ENCODE results near the gene CCDC88B.
A peak's percentile ranks its signal among the peaks of the same experiment; 100 is the strongest.

The CCDC88B gene

GRCh38 chr11:64342869-64343745, 3.1 kb downstream of the CCDC88B start:
- DNase-seq (ENCODE audit: low read depth in 2 of 3, low spot score in 1 of 3) = no peak

GRCh38 chr11:64343767-64344559, 4.0 kb downstream of the CCDC88B start:
- no peak for DNase-seq (ENCODE audit: low read depth in 2 of 3, low spot score in 1 of 3)

- DNase-seq (ENCODE audit: low read depth in 2 of 3, low spot score in 1 of 3) = no peak
Measured at GRCh38 chr11:64344787-64345186, 4.8 kb downstream of the CCDC88B start.

GRCh38 chr11:64347193-64347867, 7.3 kb downstream of the CCDC88B start:
- DNase-seq (ENCODE audit: low read depth in 2 of 3, low spot score in 1 of 3) = no peak

GRCh38 chr11:64348383-64349024, 8.5 kb downstream of the CCDC88B start:
- no peak for DNase-seq (ENCODE audit: low read depth in 2 of 3, low spot score in 1 of 3)

GRCh38 chr11:64349025-64349387, 9.0 kb downstream of the CCDC88B start:
- DNase-seq (ENCODE audit: low read depth in 2 of 3, low spot score in 1 of 3) = no peak

- no peak for DNase-seq (ENCODE audit: low read depth in 2 of 3, low spot score in 1 of 3)
Measured at GRCh38 chr11:64349404-64349803, 9.4 kb downstream of the CCDC88B start.

- no peak for DNase-seq (ENCODE audit: low read depth in 2 of 3, low spot score in 1 of 3)
Measured at GRCh38 chr11:64351136-64351631, 11.2 kb downstream of the CCDC88B start.

- DNase-seq (ENCODE audit: low read depth in 2 of 3, low spot score in 1 of 3) = no peak
Measured at GRCh38 chr11:64352099-64352994, 12.3 kb downstream of the CCDC88B start.

- DNase-seq (ENCODE audit: low read depth in 2 of 3, low spot score in 1 of 3) = no peak
Measured at GRCh38 chr11:64352995-64353714, 13.2 kb downstream of the CCDC88B start.

GRCh38 chr11:64353715-64354506, 13.9 kb downstream of the CCDC88B start:
- DNase-seq (ENCODE audit: low read depth in 2 of 3, low spot score in 1 of 3) = no peak

GRCh38 chr11:64355078-64355940, 15.3 kb downstream of the CCDC88B start:
- no peak for DNase-seq (ENCODE audit: low read depth in 2 of 3, low spot score in 1 of 3)

- DNase-seq (ENCODE audit: low read depth in 2 of 3, low spot score in 1 of 3) = peak in 2 of 3 donors; percentile 42 to 48
Measured at GRCh38 chr11:64356498-64357411, 16.8 kb downstream of the CCDC88B start.

- no peak for DNase-seq (ENCODE audit: low read depth in 2 of 3, low spot score in 1 of 3)
Measured at GRCh38 chr11:64357446-64357845, 17.4 kb downstream of the CCDC88B start.

- DNase-seq (ENCODE audit: low read depth in 2 of 3, low spot score in 1 of 3) = peak in 2 of 3 donors; percentile 27 to 47
Measured at GRCh38 chr11:64357904-64358535, 18.0 kb downstream of the CCDC88B start.

- DNase-seq (ENCODE audit: low read depth in 2 of 3, low spot score in 1 of 3) = no peak
Measured at GRCh38 chr11:64358536-64358906, 18.5 kb downstream of the CCDC88B start.

Measured in stimulated activated CD4-positive, alpha-beta T cell treated with anti-CD3 and anti-CD28 coated beads, Interleukin-12 subunit alpha, Interleukin-12 subunit beta, amount 100 ng/mL, for 48 hours (primary cell).